Dedifferentiated amniotic fluid mesenchymal stem cell (primary cell): Measurements from ENCODE around the gene SPATA7.

Experiments used
- DNase-seq: peaks from one replicate; pipeline ENCODE4 v3.0.0-alpha.2; 2016; ENCODE audit errors: extremely low spot score

The SPATA7 gene

DNA sequence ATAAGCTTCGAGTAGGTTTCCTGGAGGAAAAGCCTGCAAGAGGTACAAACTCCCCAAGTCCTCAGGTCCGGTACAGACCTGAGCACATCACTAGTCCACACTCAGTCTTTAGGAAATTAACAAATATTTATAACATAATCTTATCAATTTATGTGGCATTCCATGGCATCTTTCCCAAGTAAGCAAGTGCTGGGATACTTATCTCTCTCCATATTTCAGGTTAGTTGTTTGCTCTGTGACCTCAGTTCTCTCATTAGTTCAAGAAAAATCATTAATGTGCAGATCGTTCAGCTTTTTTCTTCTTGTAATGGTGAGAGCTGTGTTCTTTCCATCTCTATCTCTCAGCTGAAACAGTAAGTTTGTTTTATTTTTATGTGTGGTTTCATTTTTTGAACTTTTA, 34.7 kb downstream of the SPATA7 start:
- no peak for DNase-seq

DNA sequence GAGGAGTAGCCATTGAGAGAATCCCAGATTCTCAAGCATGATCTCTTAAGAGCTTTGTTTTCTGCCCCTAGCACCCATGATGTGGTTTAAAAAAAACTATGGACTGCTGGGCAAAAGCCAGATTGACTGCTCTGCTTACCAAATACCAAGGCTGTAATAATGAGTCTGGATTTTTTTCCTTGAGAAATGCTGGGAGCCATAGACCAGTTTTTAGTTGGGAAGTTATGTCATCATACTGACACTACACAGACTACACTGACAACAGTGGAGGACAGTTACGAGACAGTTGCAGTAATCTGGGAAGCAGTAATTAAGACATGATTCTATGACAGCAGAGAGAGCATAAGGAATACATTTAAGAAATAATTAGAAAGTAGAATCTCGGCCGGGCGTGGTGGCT, 35.8 kb downstream of the SPATA7 start:
- DNase-seq = peak; percentile 15

DNA sequence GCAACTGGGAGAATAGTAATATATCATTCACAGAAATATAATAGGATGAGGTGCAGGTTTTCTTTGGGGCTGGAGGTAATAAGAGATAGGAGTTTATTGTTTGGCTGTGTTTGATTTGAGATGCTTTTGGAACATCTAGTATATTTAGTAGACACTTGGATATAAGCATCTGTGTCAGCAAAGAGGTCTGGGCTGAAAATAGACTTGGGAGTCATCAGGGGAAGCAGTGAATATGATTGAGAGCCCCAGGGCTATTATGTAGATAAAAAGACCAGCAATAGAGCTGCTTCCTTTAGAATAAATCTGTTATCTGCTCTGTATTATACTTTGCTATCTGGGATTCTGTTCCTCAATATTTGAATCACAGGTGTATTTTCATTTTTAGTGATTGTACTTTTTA, 36.6 kb downstream of the SPATA7 start:
- DNase-seq = no peak

DNA sequence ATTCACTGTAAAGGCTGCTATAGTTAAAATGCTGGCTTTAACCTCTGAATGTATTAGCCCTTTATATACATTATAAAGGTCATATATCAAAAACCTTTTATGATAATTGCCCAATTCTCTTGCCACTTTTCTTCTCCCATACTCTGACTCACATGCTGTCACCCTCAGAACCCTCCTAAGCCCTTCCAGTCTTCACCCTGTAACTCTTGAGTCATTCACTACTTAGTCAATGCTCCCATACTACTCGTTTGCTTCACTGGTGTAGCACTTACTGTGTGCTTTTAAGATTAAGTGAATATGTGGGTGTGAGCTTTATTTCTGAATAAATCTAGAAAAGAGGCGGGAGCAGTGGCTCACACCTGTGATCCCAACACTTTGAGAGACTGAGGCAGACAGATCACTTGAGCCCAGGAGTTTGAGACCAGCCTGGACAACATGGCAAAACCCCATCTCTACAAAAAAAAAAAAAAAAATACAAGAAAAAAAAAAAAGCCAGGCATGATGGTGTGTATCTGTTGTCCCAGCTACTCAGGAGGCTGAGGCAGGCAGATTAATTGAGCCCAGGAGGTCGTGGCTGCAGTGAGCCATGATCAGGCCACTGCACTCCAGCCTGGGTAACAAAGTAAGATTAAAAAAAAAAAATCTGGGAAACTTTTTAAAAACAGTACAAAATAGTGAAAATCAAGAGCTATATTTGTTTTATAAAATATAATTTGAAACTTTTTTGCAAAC, 37.6 kb downstream of the SPATA7 start:
- DNase-seq = peak; percentile 21

DNA sequence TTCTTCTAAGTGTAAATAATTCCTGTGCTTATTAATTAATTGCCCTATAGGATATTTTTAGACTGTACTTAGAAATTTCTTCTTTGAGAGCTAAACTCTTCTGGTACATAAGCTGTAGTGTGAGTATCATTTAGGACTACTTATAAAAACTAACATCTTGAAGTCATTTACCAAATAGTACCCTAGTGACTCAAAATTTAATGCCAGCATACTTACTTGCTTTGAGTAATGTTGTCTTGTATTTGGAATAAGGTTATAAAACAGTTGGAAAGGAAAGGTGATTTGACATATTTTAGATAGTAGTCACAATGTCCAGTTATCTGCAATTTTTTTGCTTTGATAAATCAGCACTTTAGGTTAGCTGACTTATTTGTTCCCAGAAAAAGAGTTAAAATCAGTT, 39.1 kb downstream of the SPATA7 start:
- DNase-seq = peak; percentile 20

DNA sequence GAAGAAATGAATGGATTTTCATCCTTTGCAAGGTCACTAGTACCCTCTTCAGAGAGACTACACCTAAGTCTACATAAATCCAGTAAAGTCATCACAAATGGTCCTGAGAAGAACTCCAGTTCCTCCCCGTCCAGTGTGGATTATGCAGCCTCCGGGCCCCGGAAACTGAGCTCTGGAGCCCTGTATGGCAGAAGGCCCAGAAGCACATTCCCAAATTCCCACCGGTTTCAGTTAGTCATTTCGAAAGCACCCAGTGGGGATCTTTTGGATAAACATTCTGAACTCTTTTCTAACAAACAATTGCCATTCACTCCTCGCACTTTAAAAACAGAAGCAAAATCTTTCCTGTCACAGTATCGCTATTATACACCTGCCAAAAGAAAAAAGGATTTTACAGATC, 40.8 kb downstream of the SPATA7 start:
- DNase-seq = peak; percentile 21

DNA sequence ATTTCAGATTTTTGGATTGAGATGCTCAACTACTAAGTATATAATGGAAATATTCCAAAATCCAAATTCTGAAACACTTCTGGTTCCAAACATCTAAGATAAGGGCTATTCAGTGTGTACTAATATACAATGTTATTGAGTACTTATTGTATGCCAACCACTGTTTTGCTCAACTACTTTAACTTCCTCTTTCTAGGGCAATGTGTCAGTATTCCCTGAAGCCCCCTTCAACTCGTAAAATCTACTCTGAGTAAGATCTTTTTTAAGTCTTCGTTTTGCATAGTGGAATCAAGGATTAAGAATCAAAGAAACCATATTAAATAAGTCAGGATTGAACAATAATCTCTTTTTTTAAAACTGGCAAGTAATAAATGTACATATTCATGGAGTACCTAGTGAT, 45.5 kb downstream of the SPATA7 start:
- no peak for DNase-seq

DNA sequence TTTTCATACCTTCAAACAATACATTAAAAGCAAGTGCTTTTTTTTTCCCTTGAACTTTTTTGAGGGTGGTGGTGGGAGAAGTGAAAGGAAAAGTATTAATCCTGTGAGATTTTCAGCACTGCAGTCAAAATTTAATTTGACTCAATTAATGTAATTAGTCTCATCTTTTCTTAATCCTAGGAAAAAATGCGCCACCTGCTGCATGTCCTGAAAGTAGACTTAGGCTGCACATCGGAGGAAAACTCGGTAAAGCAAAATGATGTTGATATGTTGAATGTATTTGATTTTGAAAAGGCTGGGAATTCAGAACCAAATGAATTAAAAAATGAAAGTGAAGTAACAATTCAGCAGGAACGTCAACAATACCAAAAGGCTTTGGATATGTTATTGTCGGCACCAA, 52.2 kb downstream of the SPATA7 start:
- no peak for DNase-seq

DNA sequence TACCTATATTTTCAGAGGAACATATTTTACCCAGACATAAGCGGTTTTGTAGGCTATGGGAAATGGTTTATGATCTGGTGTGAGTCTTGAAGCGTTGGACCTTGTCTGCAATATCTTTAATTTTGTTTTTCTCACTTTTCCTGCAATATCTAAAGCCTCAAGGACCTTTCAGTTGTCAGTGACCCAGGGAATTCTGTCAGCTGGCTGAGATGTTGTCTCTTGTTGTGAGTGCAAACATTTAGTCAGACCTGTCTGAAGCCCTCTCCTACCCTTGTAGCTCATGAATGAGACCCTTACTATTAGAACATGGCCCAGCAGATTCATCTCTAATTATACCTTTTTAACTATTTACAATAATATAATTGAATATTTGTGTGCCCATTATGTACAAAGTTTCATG, 53.6 kb downstream of the SPATA7 start:
- no peak for DNase-seq

DNA sequence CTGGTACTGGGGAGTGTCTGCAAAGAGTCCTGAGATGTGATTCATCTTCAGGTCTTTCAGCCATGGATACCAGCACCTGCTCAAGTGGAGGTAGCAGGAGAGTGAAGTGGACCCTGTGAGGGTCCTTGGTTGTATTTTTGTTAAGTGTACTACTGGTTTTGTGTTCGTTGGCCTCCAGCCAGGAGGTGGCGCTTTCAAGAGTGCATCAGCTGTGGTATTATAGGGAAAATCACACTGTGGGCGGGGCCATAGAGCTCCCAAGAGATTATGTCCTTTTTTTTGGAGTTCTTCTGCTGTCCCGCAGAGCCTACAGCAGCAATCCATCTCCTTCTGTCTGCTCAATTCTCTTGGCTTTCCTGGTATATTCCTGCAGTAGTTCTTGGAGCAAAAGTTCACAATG, 66.8 kb downstream of the SPATA7 start:
- DNase-seq = no peak

DNA sequence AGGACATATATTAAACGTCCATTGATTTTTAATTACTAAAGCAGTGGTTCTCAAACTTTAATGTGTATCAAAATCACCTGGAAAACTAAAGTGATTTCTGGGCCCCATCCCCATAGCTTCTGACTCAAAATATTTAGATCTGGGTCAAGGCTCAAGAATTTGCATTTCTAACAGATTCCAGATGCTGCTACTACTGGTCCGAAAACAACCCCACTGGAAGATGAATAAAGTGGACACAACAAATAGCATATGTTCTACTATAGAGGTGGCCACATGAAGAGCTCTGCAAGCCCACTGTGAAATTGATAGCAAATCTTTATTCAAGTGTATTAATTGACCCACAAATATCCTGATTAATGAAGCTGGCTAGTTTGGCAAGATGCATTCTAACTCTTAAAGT, 69.4 kb downstream of the SPATA7 start:
- no peak for DNase-seq

DNA sequence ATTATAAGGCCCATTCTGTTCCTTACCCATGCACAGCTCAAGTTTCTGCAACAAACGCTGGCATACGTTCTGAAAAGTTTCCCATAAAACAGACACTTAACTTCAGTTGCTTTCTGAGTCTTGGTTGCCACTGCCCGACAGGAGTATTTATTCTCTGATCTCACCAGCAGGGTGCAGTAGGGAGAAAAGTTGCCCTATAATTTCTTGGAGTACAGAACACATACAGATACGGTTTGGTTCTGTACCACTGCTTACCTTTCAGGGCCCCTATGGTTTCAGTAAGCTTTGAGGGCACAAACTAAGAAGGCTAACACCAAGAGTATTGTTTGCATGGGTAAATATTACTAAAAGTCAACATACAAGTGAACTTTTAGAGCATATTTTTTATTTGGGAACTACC, 77.9 kb downstream of the SPATA7 start:
- DNase-seq = no peak

DNA sequence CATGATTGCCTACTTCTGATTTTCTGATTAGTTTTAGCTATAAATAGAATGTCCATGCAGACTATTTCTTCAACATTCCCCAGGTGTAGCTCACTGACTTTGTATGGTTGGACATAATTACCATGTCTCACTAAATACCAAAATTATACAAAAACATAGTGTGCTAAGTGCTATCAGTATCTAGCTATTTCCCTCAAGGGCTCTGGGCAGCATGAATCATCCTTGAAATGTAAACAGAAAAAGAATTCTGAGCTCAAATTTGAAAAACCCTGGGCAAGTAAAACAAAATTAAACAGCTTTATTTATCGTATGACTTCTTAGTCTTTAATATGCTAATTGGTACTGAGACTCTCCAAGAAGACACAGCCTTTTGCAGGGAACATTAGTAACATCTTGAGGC, 82.9 kb downstream of the SPATA7 start:
- peak; percentile 79 for DNase-seq

DNA sequence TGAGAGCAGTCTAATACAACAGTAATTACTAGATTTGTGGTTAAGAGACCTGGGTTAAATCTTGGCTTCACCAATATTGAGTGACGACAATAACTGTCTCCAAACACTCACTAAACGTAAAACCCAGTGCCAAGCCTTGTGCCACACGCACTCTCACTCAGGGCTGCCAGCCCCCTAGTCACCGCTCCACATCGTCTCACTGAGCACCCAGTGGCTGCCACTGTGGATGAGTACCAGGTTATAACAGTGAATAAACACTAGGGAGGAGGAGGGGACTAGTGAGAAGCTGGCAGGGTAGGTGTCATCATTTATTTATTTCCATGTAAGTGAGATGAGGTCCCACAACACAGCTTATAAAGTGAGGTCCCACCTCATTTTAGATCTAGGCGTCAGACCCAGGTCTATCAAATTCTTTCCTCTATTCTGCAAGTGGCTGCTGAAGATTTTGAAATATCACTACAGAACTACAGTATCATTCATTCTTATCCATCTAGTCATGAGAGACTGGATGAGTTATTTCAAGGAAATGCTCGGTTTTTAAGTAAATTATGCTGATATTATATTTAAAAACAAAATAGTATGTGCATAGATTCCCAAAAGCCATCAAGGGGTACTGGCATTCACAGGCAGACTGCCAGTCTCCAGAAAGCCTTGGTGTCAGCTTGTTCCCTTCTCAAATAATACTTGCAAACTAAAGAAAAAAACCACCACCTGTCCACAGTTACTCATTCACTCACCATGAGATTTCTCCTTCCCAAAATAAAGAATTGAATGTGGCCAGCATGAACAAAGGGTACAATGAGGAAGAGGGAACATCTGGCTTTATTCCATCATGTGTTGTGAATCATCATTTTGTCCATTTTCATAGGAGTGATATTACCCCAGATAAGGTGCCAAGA, 85.3 kb downstream of the SPATA7 start:
- DNase-seq = no peak

DNA sequence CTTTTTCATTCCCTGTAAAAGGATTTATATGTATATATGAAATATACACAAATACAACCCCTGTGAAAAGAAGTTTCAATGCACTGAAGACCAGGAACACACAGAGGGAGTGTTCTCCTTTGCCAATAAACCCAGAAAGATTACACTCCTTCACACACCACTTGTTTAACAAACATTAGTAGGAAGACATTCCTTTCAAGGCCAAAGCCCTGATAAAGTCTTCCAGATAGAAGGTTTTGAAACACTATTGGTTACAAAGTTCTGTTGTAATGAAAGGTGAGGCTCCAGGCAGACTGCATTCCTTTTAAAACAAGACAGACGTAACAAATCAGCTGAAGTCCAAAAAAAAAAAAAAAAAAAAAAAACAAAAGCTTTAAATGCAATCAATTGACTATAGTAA, 88.3 kb downstream of the SPATA7 start:
- DNase-seq = no peak

DNA sequence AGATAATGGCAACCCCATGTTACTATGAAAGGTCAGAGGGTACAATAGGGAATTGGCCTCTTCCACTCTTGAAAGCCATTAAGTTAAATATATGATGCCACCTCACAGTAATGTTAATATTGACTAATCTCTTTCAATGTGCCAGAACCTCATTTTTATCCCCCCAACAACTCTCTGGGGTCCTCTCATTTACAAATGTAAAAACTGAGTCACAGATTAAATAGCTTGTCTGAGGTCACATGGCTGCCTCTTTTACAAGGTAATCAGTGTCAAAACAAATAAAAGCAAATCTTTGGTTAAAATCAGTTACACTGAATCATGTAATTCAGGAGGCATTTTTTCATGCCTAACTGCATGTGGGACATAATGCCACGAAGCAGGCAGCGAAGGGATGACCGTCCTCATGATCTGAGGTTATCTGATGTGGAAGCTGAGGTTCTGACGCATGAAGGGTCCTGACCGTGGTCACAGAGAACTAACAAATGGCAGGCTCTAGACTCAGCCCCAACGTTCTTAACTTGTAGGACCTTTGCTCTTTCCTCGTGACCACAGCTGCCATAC, 90.8 kb downstream of the SPATA7 start:
- no peak for DNase-seq

DNA sequence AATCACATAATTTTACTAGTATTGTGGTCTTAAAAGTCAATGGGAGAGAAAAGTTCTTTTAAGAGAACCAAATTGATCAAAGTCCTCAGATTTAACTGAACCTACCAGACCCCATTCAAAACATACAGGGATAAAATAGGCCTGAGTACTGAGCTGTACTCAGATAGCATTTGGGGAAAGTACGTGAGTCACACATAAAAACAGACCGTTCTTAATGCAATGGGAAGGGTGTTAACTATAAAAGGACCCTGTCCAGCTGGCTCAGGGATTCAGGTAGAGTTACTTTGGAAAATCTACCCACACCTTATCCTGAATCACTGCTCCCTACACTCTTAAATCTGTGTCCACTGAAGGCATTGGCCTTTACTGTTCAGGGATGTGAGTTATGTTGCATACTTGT, 91.4 kb downstream of the SPATA7 start:
- no peak for DNase-seq

DNA sequence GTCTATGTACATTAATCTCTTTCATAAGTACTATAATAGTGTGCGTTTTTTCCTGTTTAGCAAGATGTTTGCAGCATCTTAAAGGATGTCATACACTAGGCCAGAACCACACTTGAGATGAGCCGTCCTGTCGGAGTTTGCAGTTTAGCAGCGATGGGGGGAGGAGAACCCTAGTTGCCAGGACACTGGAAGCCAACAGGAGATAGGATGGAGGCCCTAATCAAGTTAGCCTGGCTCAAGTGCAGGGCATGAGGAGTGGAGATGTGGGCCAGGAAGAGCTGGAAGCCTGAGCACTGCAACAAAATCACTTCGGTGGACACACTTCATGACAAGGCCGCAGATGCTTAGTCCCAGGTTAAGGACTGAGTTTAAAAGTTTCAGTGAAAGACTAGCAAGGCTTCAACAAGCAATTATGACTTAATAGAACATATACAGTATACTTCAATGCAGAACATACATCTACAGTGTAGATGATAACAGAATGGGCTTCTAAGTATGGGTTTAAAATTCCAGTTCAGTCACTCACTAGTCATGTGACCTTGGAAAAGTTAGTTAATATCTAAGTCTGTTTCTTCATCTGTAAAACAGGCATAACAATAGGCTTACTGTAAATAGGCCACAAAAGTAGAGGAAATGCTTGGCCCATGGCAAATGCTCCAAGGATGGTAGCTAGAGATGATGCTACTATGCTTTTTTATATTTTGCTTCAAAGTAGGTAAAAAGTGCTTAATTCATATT, 92.2 kb downstream of the SPATA7 start:
- no peak for DNase-seq

DNA sequence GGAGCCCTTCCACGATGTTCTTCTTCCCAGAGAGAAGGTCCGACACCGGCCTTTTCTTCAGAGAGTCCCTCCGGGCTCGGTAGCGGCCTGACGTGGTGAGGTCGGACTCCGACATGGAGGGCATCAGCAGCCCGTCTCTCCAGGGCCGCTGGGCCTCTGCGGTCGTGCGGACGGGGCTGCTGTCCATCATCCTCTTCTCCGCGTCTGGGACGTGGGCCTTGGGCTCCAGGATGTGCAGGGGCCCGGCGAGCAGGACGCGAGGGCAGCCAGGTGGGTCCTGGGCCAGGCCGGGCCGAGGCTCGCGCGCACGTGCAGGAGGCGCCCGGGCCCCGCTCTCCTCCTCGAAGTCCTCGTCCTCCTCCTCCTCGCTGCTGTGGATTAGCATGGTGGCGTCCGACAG, 93.5 kb downstream of the SPATA7 start:
- no peak for DNase-seq

DNA sequence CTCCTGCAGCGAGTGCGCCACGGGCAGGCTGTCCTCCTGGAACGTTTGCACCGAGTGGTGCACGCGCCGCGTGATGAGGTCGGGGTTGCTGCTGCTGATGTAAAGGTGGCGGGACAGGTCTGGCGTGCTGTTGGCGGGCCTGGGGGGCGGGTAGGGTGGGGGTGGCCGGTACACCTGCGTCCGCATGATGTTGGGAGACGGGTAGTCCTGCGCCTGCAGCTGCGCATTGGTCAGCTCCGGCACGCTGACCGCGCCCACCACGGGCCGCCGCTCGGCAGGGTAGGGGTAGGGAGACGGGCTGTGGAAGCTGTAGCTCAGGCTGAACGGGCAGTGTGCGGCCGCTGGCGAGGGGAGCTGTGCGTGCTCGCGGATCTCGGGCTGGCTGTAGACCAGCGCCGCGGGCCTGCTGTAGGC, 94.1 kb downstream of the SPATA7 start:
- no peak for DNase-seq

DNA sequence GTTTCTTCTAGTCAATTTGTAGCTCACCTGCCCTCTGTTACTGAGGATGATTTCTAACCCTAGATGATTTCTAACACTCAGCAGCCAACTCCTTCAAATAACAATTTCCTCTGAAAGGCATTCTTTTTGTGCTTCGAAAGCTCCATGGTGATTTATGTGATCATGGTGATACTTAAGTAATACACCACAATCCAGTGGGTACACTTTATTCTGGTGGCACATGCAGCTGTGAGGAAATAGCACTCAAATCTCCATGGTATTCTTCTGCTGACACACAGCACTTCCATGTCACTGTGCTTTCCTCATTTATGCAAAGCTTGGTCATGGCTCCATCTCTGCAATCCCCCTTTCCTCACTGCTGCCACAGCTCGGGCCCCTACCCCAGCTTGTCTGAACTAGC, 95.6 kb downstream of the SPATA7 start:
- no peak for DNase-seq

DNA sequence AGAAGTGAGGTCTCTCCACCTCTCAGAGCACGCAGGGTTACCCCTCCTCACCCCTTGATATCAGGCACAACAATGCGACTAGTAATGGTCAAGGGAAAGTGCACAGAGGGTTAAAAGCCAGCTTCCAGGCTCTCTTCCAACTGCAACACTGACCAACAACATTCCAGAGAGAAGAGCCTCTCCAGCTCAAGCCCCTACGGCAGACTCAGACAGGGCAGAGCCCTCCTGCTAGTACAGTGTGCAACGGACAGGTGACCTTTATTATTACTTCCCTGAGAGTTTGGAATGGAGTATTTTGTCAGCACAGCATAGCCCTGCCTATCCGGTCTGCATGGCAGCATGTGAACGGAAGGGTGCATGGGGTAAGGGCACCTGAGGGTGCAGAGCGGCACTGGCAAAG, 96.3 kb downstream of the SPATA7 start:
- no peak for DNase-seq
